NCI-H774 (cell line): Measurements from ENCODE around the gene NRAP.

Experiments
- DNase-seq: peaks from one replicate; lab custom pipeline; 2025; lab: John Stamatoyannopoulos, UW

The NRAP gene

DNA sequence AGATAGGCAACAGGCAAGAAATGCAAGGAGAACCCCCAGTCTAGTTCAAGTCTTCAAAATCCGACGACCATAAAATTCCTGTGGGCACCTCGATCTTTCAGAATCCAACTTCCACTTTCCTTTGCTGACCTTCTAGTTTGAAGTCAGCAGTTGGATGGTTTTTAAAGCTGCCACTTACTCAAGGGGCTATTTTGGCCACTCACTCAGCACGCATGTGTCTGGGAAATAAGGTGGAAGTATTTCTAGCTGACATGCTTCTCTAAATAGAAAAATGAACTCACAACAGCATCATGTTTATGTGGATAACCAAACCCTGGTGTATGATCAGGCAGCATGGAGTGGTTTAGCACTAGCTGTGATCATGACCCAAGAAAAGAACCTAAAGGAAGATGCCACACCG is at the start of gene NRAP:
TSS of gene NRAP (minus strand) at position 134 of the 400 bp plus-strand sequence. CDS start 159 bp downstream, outside the sequence.
- no peak for DNase-seq

GRCh38 chr10:113713640-113713982 is 49.8 kb upstream of the NRAP start:
- DNase-seq: no peak

GRCh38 chr10:113712755-113713639 is 49.2 kb upstream of the NRAP start:
- DNase-seq: peak; percentile 21

- DNase-seq: no peak
Observed at GRCh38 chr10:113712024-113712423, 48.2 kb upstream of the NRAP start.

DNA sequence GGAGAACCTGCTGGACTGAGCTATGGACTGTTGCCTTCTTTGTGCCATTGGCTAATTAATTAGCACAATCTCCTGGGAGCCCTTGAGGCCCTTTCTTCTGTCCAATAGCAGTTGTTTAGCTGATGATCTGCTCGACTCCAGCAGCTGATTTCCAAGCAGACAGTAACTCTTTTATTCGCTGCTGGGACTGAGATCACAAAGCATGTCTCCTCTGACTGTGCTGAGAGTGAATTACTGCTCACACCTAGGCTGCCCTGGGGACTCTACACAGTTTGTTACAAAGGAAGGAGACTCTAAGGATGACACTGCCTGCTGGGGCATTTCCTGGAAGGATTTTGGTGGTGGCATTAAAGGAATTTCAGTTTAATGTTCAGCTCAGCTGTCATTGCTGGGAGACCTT is 47.3 kb upstream of the NRAP start:
- no peak for DNase-seq

DNA sequence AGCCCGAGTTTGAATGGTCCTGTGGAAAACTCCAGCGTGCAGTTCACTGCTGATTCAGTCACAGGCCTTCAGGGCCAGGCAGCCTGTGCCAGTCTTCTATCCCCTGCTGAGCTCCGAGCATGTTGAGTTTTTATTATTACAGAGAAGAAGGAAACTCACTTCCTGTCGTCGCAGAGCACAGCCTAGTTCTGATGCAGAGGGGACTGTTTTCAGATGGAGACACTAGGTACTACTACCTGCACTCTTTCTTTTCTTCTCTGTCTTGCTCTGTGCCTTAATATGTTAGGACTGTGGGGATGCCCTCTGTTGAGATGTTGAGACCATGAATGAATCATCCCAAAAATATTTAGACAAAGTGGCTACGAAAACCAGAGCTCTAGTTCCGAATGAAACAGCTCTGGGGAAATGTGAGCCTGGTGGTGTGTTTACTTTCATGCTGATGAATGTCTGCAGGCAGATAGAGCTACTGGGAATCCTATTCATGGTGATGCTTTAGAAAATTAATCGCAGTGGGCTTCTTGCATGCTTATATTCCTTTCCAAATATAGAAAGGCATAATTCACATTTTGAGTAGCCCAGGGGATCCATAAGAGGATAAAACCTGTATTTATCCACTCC is 45.5 kb upstream of the NRAP start:
- DNase-seq: no peak

DNA sequence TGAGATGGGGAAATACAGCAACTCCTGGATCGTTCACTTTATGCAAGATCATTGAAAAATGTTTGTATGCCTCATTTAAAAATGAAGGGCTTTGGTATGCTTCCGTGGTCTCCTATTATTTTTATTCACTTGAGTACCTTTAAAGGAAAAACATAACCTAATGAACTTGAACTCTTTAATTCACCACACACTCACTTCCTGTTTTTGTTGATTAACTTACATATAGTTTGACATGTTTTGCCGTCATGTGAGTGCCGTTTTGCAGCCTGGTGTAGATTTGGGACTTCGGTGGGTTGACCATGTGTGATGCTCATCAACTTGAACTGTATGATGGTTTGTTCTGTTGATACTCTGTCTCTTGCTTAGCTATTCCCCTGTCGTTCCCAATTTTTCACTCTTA is 44.8 kb upstream of the NRAP start:
- no peak for DNase-seq

DNA sequence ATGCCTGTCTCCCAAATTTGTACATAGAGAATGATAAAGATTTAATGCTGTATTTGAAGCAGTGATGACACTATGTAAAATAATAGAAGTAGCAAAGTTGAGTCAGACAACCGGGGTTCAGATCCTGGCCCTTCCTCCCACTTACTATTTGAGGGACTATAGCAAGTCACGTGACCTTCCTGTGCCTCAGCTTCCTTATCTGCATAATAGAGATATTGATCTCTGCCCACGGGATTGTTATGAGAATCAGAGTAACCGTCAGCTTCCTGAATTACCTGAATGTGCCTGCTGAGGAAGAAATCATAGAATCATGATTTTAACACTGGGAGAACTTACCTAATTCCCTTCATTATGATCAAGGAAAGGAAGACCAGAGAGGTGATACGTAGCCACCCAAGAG is 42.8 kb upstream of the NRAP start:
- no peak for DNase-seq

GRCh38 chr10:113705344-113705652 is 41.5 kb upstream of the NRAP start:
- DNase-seq: no peak

DNA sequence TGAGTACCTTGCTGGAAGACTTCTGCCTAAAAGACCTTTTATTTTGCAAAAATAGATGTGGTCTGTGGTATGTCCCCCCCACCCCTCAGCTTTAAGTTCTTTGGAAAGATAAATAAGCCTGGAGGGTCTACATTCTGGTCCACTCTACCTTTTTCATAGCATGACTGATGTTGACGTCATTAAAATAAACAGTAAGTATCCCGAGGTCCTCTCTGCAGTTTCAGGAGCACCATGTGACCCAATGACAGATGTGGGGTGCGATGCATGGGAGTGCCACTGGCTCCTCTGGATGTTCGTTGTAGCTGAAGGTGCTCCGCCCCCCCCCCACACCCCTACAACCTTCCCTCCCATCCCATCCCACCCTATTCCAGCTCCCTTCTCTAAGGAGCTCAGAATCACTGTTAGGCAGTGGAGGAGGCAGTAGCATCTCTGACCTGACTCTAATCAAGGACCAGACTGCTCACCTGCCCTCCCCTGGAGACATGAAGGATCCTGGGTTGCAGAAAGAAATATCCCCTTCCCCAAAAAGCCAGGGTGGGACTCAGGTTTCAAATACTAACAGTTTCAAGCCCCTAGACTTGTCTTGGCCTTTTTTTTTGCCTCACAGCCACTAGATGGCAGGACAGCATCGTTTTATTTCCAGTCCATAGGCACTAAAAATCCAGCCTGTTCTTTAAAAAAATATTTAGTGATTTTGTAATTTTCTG is 40.9 kb upstream of the NRAP start:
- DNase-seq: no peak

DNA sequence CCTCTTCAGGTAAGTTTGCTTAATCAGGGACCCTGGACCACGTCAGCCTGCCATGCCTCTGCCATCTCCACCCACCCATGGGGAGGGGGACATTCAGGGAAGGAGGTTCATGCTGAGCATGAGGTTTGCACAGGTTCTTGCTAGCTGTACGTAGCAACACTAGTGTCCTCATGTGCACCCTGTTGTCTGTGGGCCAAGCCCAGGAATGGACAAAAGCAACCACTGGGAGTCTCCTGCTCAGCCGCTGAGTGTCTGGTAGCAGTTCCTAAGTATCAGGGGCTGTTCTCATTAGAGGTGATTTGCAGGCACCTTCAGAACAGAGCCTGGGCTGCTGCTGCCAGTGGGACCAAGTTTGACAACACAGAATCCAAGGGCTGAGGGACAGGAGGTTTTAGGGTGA is 33.8 kb upstream of the NRAP start:
- DNase-seq: no peak

GRCh38 chr10:113695691-113696090 is 31.9 kb upstream of the NRAP start:
- DNase-seq: no peak

DNA sequence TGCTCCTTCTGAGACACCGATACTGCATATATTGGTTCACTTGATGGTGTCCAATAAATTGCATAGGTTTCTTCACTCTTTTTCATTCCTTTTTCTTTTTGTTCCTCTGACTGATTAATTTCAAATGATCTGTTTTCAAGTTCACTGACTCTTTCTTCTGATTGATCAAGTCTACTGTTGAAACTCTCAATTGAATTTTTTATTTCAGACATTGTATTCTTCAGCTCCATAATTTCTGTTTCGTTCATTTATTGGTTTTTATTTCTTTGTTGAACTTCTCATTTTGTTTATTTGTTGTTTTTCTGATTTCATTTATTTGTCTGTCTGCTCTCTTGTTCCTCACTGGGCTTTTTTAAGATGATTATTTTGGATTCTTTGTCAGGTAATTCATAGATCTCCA is 29.5 kb upstream of the NRAP start:
- no peak for DNase-seq

- DNase-seq: no peak
Observed at GRCh38 chr10:113692271-113692670, 28.4 kb upstream of the NRAP start.

DNA sequence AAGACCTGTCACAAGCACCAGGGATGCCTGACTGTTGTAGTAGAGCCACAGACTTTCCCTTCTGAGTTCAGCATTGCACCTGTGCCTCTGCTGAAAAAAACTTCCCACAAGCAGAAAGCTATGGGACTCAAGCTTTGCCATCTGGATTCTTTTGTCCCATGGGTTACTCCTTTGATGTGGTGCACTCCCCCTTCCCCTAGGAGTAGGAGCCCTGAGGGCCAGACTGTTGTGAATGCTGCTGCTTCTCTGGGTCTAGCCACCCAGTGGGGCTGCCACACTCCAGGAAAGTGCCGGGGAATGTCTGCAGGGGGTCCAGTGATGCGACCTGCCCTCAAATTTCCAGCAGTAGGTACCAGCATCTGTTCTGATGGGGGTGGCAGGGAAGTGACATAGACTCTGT is 27.5 kb upstream of the NRAP start:
- DNase-seq: no peak

DNA sequence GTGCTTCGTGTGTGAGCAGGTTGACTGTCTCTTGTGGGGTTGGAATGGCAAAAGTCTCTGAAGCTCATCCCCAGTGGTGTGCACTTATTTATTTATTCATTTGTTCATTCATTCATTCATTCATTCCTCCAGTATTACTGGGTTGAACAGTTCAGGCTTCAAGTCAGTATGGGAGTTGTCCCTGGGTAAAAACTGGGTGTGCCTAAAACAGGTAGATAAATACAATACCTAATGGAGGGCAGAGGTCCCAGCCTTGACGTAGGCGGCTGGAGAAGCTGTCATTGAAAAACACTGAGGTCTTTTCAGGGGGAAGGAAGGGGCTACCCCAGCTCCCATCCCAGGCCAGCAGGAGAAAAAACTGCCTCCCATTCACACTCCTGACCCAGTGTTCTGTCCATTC is 26.9 kb upstream of the NRAP start:
- no peak for DNase-seq

- no peak for DNase-seq
Observed at GRCh38 chr10:113689574-113689973, 25.7 kb upstream of the NRAP start.

DNA sequence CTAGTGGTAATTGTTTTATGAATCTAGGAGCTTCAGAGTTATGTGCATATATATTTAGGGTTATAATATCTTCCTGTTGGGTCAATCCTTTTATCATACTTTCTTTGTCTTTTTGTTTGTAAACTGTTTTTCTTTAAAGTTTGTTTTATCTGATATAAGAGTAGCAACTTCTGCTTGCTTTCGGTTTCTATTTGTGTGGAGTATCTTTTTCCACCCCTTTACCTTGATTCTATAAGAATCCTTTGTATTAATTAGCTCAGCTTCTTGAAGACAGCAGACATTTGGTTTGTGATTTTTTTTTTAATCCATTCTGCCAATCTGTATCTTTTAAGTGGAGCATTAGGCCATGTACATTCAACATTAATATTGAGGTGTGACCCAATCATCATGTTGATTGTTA is 25.2 kb upstream of the NRAP start:
- DNase-seq: no peak

- no peak for DNase-seq
Observed at GRCh38 chr10:113687037-113687436, 23.2 kb upstream of the NRAP start.

- no peak for DNase-seq
Observed at GRCh38 chr10:113686028-113686427, 22.2 kb upstream of the NRAP start.

DNA sequence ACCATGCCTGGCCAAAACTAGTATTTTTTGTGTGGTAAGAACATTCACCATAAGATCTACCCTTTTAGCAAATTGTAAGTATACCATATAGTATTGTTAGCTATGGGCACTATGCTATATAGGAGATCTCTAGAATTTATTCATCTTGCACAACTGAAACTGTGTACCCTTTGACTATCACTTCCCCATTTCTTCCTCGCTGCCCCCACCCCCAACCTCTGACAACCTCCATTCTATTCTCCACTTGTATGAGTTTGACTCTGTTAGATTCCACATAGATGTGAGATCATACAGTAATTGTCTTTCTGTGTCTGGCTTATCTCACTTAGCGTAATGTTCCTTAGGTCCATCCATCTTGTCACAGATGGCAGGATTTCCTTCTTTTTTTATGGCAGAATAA is 19.5 kb upstream of the NRAP start:
- no peak for DNase-seq

GRCh38 chr10:113681533-113682470 is 18.0 kb upstream of the NRAP start:
- DNase-seq: no peak
